Activated CD4-positive, alpha-beta T cell treated with anti-CD3 and anti-CD28 coated beads for 24 hours (primary cell): ENCODE data around the gene SCAMP4.

Experiments used
- DNase-seq, 2 donors: peaks; one replicate each; pipeline ENCODE4 v3.0.0-alpha.2; 2020; ENCODE audit warnings: low read depth in 2 of 2

Gene SCAMP4

DNA sequence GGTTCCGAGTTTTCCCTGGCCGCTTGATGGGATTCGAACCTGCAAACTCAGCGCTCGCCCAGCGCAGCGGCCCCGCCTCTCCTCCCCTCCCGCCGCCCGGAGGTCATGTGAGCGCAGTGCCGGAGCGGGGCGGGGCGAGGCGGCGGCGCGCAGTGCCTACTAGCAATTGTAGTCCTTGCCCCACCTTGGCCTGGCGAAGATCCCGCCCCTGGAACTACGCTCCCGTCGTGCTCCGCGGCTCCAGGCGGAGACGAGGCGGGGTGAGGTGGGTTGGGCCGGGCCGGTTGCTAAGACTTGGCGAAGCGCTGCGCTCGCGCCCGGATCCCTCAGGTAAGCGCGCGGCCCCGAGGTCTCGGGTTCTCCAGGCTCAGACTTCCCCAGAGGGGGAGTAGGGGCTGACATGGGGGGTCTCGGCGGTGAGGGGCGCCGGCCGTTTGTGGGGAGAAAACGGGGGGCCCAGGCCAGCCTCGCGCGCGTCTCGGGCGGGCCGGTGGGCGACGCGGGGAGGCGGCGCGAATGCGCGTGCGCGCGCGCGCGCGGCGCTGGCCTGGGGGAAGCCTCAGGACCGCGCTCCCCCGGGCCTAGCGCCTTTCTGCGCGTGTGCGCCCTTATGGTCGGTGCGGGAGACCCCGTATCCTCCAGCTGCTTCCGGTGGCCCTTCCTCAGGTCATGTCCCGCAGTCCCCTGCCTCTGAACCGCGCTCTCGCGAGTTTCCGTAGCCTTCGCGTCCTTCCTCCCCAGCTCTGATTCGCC lies at the start of gene SCAMP4, which contains the start of gene ADAT3:
Gene SCAMP4, plus strand, starts transcription at position 290 of the 753 bp plus-strand sequence. CDS start 9,621 bp downstream, outside the sequence.
Gene ADAT3, plus strand, starts transcription at position 290 of the 753 bp plus-strand sequence. CDS start 6,649 bp downstream, outside the sequence.
- DNase-seq, result peak; percentile 97

DNA sequence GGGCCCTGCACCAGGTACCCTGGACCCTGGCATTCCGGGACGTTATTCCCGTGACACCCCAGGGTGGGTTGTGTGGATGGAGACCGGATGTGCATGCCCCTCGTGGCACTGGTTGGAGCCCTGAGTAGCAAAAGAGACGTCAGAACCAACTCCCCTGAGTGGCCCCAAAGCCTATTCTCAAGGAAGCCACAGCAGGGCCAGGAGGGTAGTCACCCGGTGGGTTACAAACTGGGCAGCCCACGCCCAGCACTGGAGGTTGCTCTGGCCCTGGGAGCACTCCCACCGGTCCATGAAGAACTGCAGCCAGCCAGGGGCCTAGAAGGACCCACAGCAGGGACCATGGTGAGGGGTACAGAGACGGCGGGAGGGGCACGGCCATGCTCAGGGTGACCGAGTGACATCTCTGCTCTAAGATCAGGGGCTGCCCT lies 49.4 kb upstream of the SCAMP4 start:
- DNase-seq, result no peak

DNA sequence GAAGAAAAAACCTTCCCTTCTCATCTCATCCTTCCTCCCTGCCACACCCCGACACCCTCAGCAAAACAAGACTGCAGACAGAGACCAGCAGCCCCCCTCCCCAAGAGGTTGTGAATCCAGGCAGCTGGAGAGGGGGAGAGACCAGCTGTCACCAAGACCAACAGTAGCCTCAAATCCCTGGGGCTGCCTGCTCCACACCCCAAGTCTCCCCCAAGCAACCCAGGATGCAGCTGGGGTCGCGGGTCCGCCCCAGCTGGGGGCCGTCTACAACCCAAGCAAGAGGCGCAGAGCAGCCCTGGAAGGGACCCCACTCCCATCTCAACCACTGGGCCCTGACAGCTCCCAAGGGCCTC lies 48.9 kb upstream of the SCAMP4 start:
- DNase-seq, result no peak

- DNase-seq, result no peak
Measured at GRCh38 chr19:1856698-1857603, 48.2 kb upstream of the SCAMP4 start.

DNA sequence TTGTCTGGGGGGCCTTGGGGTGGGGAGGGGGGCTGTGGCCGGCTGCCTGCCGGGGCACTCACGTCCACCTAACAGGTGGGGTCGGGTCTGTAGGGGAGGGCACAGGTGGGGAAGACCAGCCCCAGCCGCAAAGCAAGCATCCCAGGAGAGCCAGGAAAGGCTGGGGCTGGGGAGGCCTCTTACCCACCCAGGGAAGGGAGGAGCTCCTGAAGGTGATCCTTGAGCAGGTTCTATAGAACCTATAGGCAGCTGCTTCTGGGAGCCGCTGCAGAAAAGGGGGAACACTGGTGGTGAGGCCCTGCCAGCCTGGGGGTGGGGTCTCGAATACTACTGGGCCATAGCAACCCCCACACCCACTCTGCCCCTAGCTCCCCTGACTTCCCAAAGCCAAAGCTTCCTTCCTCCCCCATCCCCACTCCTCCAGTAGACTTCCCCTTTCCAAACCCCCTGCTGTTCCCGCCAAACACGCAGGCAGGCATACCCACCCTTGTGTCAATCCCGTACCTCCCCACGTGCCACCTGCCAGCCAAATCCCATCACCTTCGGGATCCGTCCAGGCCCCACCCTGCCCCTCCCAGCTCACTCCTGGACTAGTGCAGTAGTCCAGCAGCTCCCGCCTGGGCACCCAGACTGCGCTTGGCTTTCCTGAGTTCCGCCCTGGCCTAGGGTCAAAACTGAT lies 47.4 kb upstream of the SCAMP4 start:
- DNase-seq, result no peak

DNA sequence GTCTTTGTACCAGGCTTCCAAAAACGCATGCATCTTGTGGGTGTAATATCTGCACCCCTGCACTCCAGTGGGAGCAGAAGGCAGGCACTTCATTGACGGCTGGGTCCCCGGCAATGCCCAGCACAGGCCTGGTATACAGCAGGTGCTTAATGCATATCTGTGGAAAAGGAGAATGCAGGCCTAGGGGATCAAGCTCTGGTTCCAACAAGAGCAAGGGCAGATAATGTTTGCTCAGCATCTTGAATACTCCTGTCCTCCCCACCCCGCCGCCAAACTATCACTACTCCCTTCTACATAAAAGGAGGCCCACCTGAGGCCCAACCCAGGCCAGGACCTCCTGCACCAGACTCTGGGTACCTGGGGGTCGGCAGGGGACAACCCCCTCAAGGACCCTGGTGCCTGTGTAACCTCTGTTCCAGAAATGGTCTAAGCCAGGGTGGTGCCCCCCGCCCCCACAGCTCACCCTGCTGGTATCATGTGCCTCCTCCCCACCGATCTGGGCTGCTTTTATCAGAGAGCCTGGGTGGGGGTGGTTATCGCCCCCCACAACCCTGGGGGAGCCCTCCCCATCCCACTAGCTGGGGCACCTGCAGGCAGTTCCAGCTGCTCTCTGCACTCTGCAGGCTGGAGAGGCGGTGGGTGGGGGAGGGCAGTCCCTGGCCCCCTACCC lies 46.7 kb upstream of the SCAMP4 start:
- no peak for DNase-seq

- DNase-seq, result no peak
Measured at GRCh38 chr19:1859331-1859781, 45.8 kb upstream of the SCAMP4 start.

DNA sequence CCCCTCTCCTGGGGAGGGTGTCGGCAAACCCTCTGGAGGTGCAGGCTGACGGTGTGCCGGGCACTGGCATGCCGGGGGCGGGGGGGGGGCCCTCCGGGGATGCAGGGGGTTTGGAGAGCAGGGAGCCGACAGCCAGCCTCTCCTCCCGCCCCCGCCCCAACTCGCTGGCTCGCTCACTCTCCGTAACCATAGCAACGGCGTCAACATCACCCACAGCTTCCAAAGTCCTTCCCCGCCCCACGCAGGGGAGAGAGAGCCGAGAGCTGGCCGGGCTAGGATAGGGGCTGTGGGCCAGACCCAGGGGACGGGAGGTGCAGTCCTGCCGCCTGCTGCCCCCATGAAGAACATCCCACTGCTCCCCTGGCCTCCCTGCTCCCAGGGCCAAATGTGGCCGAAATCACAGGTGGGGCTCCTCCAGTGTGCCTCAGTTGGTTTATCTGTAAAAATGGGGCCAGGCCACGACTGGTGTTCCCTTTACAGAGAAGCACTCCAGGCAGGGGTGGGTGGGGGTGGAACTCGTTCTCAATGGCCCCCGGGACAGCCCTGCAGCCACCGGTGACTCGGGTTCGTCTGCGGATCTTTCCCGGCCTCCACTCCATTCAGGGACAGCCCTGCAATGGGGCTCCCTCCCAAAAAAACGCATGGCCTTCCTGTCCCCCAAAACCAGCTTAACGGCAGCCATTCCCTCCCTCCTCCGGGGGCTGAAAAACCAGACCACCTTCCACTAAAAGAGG lies 45.0 kb upstream of the SCAMP4 start:
- no peak for DNase-seq

- no peak for DNase-seq
Measured at GRCh38 chr19:1860821-1861598, 44.2 kb upstream of the SCAMP4 start.

- DNase-seq, result no peak
Measured at GRCh38 chr19:1861599-1862031, 43.6 kb upstream of the SCAMP4 start.

DNA sequence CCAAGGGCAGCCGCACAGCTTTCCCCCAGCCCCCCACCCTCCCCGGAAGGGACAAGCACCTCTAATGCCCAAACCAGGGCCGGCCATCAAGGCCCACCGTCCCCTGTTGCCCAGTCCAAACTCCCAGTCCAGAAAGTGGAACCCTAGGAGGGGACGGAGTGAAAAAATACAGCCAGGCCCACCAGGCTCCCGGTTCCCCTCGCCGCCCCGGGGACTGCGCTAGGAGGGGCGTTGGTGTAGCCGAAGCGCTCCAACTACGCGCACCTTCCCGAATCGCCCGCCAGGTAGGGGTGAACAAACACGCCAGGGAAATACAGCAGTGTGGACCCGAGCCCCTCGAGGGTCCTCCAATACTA lies 43.2 kb upstream of the SCAMP4 start:
- no peak for DNase-seq

DNA sequence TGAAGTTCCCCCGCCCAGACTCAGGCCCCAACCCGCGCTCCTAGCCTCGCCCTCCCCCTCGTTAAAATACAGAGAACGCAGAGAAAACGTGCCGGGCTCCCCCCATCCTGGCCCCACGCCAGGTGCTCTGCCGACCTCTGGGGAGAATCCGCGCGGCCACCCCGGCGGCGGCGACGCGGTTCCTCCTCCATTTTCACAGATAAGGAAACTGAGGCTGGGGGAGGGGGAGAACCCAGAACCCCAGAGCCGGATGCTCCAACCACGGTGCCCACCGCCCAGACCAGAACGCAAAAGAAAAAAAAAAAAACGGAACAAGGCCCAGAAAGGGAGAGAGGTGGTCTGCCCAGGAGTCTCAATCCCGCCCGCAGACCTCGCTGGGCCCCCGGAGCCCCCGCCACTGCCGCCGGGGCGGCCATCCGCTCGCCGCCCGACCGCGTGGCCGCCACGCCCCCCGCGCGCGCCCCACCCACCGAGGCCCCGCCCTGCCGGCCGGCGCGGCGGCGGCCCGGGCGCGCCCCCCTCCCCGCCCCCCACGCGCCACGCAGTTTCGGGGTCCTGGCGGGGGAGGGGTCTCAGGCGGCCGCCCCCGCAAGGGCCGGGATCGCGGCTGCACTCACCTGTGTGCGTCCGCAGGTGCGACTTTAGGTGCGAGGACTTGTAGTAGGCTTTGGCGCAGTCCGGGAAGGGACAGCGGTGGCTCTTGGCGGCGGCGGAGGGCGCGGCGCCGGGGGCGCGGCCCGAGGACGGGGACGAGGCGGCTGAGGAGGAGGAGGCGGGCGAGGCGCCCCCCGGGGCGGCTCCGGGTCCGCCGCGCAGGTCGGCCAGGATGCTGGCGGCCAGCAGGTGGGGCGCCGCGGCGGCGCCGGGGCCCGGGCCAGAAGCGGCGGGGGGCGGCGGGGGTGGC lies 42.5 kb upstream of the SCAMP4 start:
- DNase-seq, result no peak

GRCh38 chr19:1863328-1863637 lies 41.9 kb upstream of the SCAMP4 start, which contains the start of gene KLF16:
Gene KLF16, minus strand, starts transcription at chr19:1863579. Its CDS starts 82 bp downstream, at chr19:1863497.
- no peak for DNase-seq

DNA sequence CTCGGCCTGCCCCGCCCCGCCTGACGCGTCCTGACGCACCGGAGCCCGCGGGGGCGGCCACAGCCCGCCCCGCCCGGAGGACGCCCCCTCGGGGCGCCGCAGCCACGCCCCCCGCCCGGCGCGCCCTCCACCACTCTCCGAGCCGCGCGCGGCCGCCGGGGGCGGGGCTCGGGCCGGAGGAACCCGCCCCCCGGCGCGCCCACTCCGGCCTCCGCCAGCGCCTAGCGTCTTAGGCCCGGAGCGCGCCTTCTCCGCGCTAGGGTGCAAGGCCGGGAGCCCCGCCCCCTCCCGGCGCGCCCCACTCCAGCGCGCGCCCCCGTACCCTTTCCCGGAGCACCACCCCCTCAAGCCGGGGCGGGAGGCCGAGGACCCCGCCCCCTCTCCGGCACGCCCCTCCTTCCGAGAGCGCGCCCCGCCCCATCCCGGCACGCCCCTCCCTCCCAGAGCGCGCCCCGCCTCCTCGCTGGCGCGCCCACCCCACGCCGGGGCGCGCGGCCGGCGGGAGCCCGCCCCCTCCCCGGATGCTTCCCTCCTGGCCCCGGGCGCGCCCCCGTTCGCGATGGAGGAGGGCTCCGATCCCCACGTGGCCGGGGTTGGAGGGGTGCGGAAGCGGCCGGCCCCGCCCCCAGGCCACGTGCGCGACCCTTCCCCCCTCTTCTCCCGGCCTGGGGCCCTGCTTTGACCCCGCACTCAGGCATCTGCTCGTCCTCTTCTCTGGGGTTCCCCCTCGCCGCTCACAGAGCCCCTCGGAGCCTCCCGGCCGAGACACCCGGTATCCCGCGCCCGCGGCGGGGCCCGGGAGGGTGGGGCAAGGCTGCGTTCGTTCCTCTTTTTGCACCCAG lies 41.3 kb upstream of the SCAMP4 start:
- DNase-seq, result peak; percentile 88 to 89

GRCh38 chr19:1864480-1865171 lies 40.6 kb upstream of the SCAMP4 start:
- DNase-seq, result no peak

DNA sequence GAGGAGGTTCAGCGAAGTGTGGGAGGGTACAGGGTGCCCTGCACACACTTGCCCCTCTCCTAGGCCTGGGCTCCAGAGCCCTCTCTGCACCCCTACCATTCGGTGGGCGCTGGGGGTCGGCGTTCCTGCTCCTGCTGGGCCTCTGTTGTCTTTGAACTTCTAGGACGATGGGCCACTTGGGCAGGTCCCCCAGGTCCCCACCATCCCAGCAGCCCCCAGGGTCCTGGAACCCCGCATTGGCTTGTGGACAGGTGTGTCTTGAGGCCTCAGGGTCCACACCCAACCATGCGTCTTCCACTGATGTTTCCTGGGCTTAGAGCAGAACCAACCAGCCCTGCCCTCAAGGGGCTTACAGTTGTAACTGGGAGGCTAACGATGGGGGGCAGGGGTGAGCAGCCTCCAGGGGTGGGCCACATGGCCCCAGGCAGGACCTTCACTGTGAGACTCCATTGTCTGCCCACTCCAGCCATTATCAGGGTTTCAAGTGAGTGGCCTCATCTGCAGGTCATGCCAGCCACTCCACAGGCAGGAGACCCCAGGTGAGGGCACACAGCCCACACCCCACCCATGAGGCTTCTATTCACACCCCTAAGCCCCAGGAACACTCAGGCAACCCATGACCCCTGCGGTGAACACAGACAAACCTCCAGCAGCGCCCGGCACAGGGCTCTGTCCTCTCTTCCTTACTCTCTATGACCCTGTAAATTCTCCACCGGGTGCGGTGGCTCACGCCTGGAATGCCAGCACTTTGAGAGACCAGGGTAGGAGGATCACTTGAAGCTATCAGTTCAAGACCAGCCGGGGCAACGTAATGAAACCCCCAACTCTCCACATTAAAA lies 39.8 kb upstream of the SCAMP4 start:
- no peak for DNase-seq
